Panc1 (cell line): ENCODE results near the gene FARS2. TPM values are rescaled to one million over a fixed set of nuclear protein-coding genes. Genes with fewer than 3 reads are reported as not detected.

Experiments
- ATAC-seq: fragments of 200-7000 bp; cut with Tn5 transposase; 2 replicates; pipeline ENCODE4 v1.9.1; 2020; ENCODE audit warnings: mild to moderate bottlenecking, moderate library complexity
- BruUV-seq: library from RNA; stranded (reverse); fragments of 400-500 nt; replicated peaks from 2 replicates; lab custom pipeline; 2021; lab: Mats Ljungman, UMichigan
- CTCF ChIA-PET: fragments of 300-600 bp; sonication (Branson Sonifier 250); formaldehyde crosslinking; loops from one replicate; lab custom pipeline; 2022; ENCODE audit warnings: antibody characterized with exemption; lab: Charles Lee
- POLR2A ChIA-PET: fragments of 300-600 bp; sonication (Branson Sonifier 250); formaldehyde crosslinking; loops from one replicate; lab custom pipeline; 2022; ENCODE audit warnings: antibody characterized with exemption; lab: Charles Lee
- DNase-seq: peaks from one replicate; pipeline ENCODE4 v3.0.0-alpha.2; 2010; ENCODE audit warnings: low read depth, low spot score
- H3K27ac ChIP-seq: 2 replicates; pipeline ENCODE4 v1.5.1; 2011; ENCODE audit warnings: mild to moderate bottlenecking, low read length, inconsistent platforms
- H3K27me3 ChIP-seq: fragments of 200-500 bp; sonication (Bioruptor generic); 2 replicates; pipeline ENCODE4 v1.6.0; 2014; ENCODE audit warnings: low read length, inconsistent platforms; ENCODE audit not compliant: control insufficient read depth, insufficient read depth
- H3K36me3 ChIP-seq: fragments of 200-500 bp; sonication (Bioruptor generic); 2 replicates; pipeline ENCODE4 v1.5.1; 2014; ENCODE audit warnings: inconsistent platforms, mild to moderate bottlenecking, low read length, moderate library complexity; ENCODE audit not compliant: control insufficient read depth, insufficient read depth
- H3K4me1 ChIP-seq: 2 replicates; pipeline ENCODE4 v1.5.1; 2011; ENCODE audit warnings: inconsistent platforms, mild to moderate bottlenecking, low read length, moderate library complexity; ENCODE audit not compliant: control insufficient read depth, insufficient read depth
- H3K4me3 ChIP-seq, 2 experiments: 2 replicates each; pipeline ENCODE4 v1.5.1; 2011 to 2012; ENCODE audit warnings: low read depth in 2 of 2, low read length in 2 of 2, mild to moderate bottlenecking in 2 of 2, inconsistent platforms in 1 of 2, moderate library complexity in 1 of 2
- H3K9me3 ChIP-seq: fragments of 200-500 bp; sonication (Bioruptor generic); 2 replicates; pipeline ENCODE4 v1.5.1; 2014; ENCODE audit warnings: low read depth, mild to moderate bottlenecking, inconsistent platforms, low read length, moderate library complexity; ENCODE audit not compliant: control insufficient read depth, insufficient read depth
- CTCF ChIP-seq: fragments of 450-650 bp; IDR thresholded peaks from 2 replicates; pipeline ENCODE4 v1.5.1; 2017; ENCODE audit warnings: mild to moderate bottlenecking
- POLR2AphosphoS5 ChIP-seq: IDR thresholded peaks from 2 replicates; pipeline ENCODE4 v1.6.1; 2012; ENCODE audit warnings: mild to moderate bottlenecking, low read depth, low read length, moderate library complexity
- REST ChIP-seq, 2 experiments: IDR thresholded peaks; 2 replicates each; pipeline ENCODE4 v1.6.1; 2011 to 2012; ENCODE audit warnings: low read depth in 2 of 2, control low read depth in 1 of 2, low read length in 1 of 2, mild to moderate bottlenecking in 1 of 2, moderate library complexity in 1 of 2; ENCODE audit not compliant: insufficient read depth in 1 of 2
- SIN3A ChIP-seq: IDR thresholded peaks from 2 replicates; pipeline ENCODE4 v1.6.1; 2012; ENCODE audit warnings: low read depth, mild to moderate bottlenecking, low read length, moderate library complexity, borderline replicate concordance; ENCODE audit not compliant: insufficient read depth
- TCF7L2 ChIP-seq: IDR thresholded peaks from 2 replicates; pipeline ENCODE4 v1.6.1; 2011; ENCODE audit warnings: mild to moderate bottlenecking, low read depth, low read length, inconsistent platforms
- in situ Hi-C: cut with HindIII; loops from 2 replicates; pipeline ENCODE4 v1.10.0; 2016; ENCODE audit warnings: low sequenced_read_pairs, low pct_unique_long_range_greater_than_20kb
- intact Hi-C: fragments of 100-400 bp; cut with micrococcal nuclease; formaldehyde crosslinking; loops from one replicate; pipeline ENCODE4 v1.10.0; 2022; ENCODE audit not compliant: unreplicated experiment
- total RNA-seq: library from RNA; stranded (reverse); gene quantifications from one replicate; pipeline ENCODE4 v1.2.1, GENCODE V29; 2021; ENCODE audit not compliant: unreplicated experiment

The FARS2 gene
- total RNA-seq, 1 experiment from 2014 or later = 12.8 TPM

- no peak for DNase-seq
- no peaks in the 10 kb centered on the region for H3K4me1 ChIP-seq
- no peaks in the 10 kb centered on the region for H3K36me3 ChIP-seq
- no TSS peak for BruUV-seq
- H3K9me3 ChIP-seq = no peaks in the 10 kb centered on the region
- POLR2A ChIA-PET = no interaction called here
- ATAC-seq = no peak
- intact Hi-C loops (no loop called here), in situ Hi-C loops (no loop called here)
- CTCF ChIA-PET = no interaction called here
- TF ChIP-seq POLR2AphosphoS5 (no peak), CTCF (no peak), REST (IDR thresholded peaks at IDR 0.05; ENCODE audit: insufficient read depth in 1 of 2, low read depth in 2 of 2, low read length in 1 of 2) (no peak), SIN3A (no peak), TCF7L2 (no peak)
- H3K27me3 ChIP-seq = no peaks in the 10 kb centered on the region
- H3K27ac ChIP-seq = no peak overlapping the region
- no peak overlapping the region for H3K4me3 ChIP-seq
These were observed 548.1 kb downstream of the FARS2 start for GRCh38 chr6:5809450-5809849.

GRCh38 chr6:5811997-5812396, 550.7 kb downstream of the FARS2 start:
- TF ChIP-seq REST (IDR thresholded peaks at IDR 0.05; ENCODE audit: insufficient read depth in 1 of 2, low read depth in 2 of 2, low read length in 1 of 2) = no peak
- no peak for TF ChIP-seq TCF7L2
- no peak for TF ChIP-seq CTCF
- no peak for TF ChIP-seq POLR2AphosphoS5
- no peak for TF ChIP-seq SIN3A
- H3K4me1 ChIP-seq = no peaks in the 10 kb centered on the region
- CTCF ChIA-PET = no interaction called here
- intact Hi-C loops = no loop called here
- no peak for ATAC-seq
- no peak overlapping the region for H3K27ac ChIP-seq
- BruUV-seq = no TSS peak
- in situ Hi-C loops = no loop called here
- no peak overlapping the region for H3K4me3 ChIP-seq
- no peak for DNase-seq
- POLR2A ChIA-PET = no interaction called here
- H3K9me3 ChIP-seq = no peaks in the 10 kb centered on the region
- no peaks in the 10 kb centered on the region for H3K36me3 ChIP-seq
- H3K27me3 ChIP-seq = no peaks in the 10 kb centered on the region
